ENCODE results near the gene SLC41A3. TPM values are rescaled to one million over a fixed set of nuclear protein-coding genes. Genes with fewer than 3 reads are reported as not detected.
A peak's percentile ranks its signal among the peaks of the same experiment; 100 is the strongest.
"Not testable (repeated sequence)": the region's sequence is repeated elsewhere in the genome, so short reads cannot be mapped to it uniquely, and the experiment has no call there.

Gene SLC41A3
- total and polyA plus RNA-seq, 4 donors = 63.6 to 99.3 (median 85.3) TPM

GRCh38 chr3:125971997-125972944 is 111.7 kb downstream of the SLC41A3 start:
- H3K27me3 ChIP-seq (ENCODE audit: control insufficient read depth, insufficient read depth, low read length); H3K9me3 ChIP-seq (ENCODE audit: control insufficient read depth, insufficient read depth, low read length); H3K4me1 ChIP-seq (ENCODE audit: control insufficient read depth, insufficient read depth, low read length); H3K36me3 ChIP-seq (ENCODE audit: control insufficient read depth, insufficient read depth, low read length): not testable (repeated sequence)
- H3K27ac ChIP-seq (ENCODE audit: low read depth, low read length) = peak overlapping the region; percentile 79
- H3K4me3 ChIP-seq (ENCODE audit: low read depth, low read length) = peak overlapping the region; percentile 60
- peak; percentile 24 to 94 (median 57) for DNase-seq (ENCODE audit: low read depth in 4 of 6, low spot score in 6 of 6)
- WGBS (ENCODE audit: insufficient coverage) = 0% methylated on average over 19 of the region's 31 CpGs

- not testable (repeated sequence) for H3K36me3 ChIP-seq (ENCODE audit: control insufficient read depth, insufficient read depth, low read length); H3K9me3 ChIP-seq (ENCODE audit: control insufficient read depth, insufficient read depth, low read length); H3K27me3 ChIP-seq (ENCODE audit: control insufficient read depth, insufficient read depth, low read length); H3K4me1 ChIP-seq (ENCODE audit: control insufficient read depth, insufficient read depth, low read length); H3K4me3 ChIP-seq (ENCODE audit: low read depth, low read length); DNase-seq (ENCODE audit: low read depth in 4 of 6, low spot score in 6 of 6); H3K27ac ChIP-seq (ENCODE audit: low read depth, low read length)
- no CpG with 5 or more reads among the region's 50 CpGs for WGBS (ENCODE audit: insufficient coverage)
Observed at GRCh38 chr3:125968701-125969592, 115.0 kb downstream of the SLC41A3 start, which contains the start of gene ROPN1B. ROPN1B (plus strand) TSS chr3:125969178; CDS start chr3:125972055, 2,877 bp downstream.

GRCh38 chr3:125968121-125968520 is 115.8 kb downstream of the SLC41A3 start:
- H3K36me3 ChIP-seq (ENCODE audit: control insufficient read depth, insufficient read depth, low read length); H3K4me3 ChIP-seq (ENCODE audit: low read depth, low read length); H3K27ac ChIP-seq (ENCODE audit: low read depth, low read length); H3K27me3 ChIP-seq (ENCODE audit: control insufficient read depth, insufficient read depth, low read length); H3K9me3 ChIP-seq (ENCODE audit: control insufficient read depth, insufficient read depth, low read length); H3K4me1 ChIP-seq (ENCODE audit: control insufficient read depth, insufficient read depth, low read length); DNase-seq (ENCODE audit: low read depth in 4 of 6, low spot score in 6 of 6): not testable (repeated sequence)
- WGBS (ENCODE audit: insufficient coverage) = no CpG with 5 or more reads among the region's 2 CpGs

GRCh38 chr3:125967156-125967555 is 116.8 kb downstream of the SLC41A3 start:
- peaks cover 3% of the 10 kb centered on the region for H3K4me1 ChIP-seq (ENCODE audit: control insufficient read depth, insufficient read depth, low read length)
- no peaks in the 10 kb centered on the region for H3K36me3 ChIP-seq (ENCODE audit: control insufficient read depth, insufficient read depth, low read length)
- no peak overlapping the region for H3K27ac ChIP-seq (ENCODE audit: low read depth, low read length)
- H3K4me3 ChIP-seq (ENCODE audit: low read depth, low read length) = no peak overlapping the region
- no peaks in the 10 kb centered on the region for H3K9me3 ChIP-seq (ENCODE audit: control insufficient read depth, insufficient read depth, low read length)
- peaks cover 5% of the 10 kb centered on the region for H3K27me3 ChIP-seq (ENCODE audit: control insufficient read depth, insufficient read depth, low read length)
- DNase-seq (ENCODE audit: low read depth in 4 of 6, low spot score in 6 of 6) = peak in 1 of 6 donors; percentile 33

- DNase-seq (ENCODE audit: low read depth in 4 of 6, low spot score in 6 of 6) = no peak
- H3K27ac ChIP-seq (ENCODE audit: low read depth, low read length) = no peak overlapping the region
- H3K9me3 ChIP-seq (ENCODE audit: control insufficient read depth, insufficient read depth, low read length) = no peaks in the 10 kb centered on the region
- WGBS (ENCODE audit: insufficient coverage) = 85% methylated on average over 3 of the region's 3 CpGs
- H3K27me3 ChIP-seq (ENCODE audit: control insufficient read depth, insufficient read depth, low read length) = peaks cover 2% of the 10 kb centered on the region
- peaks cover 7% of the 10 kb centered on the region for H3K4me1 ChIP-seq (ENCODE audit: control insufficient read depth, insufficient read depth, low read length)
- H3K4me3 ChIP-seq (ENCODE audit: low read depth, low read length) = no peak overlapping the region
- no peaks in the 10 kb centered on the region for H3K36me3 ChIP-seq (ENCODE audit: control insufficient read depth, insufficient read depth, low read length)
Observed at GRCh38 chr3:125965505-125965904, 118.4 kb downstream of the SLC41A3 start.

- DNase-seq (ENCODE audit: low read depth in 4 of 6, low spot score in 6 of 6); H3K27me3 ChIP-seq (ENCODE audit: control insufficient read depth, insufficient read depth, low read length); H3K9me3 ChIP-seq (ENCODE audit: control insufficient read depth, insufficient read depth, low read length); H3K27ac ChIP-seq (ENCODE audit: low read depth, low read length); H3K4me3 ChIP-seq (ENCODE audit: low read depth, low read length); H3K36me3 ChIP-seq (ENCODE audit: control insufficient read depth, insufficient read depth, low read length); H3K4me1 ChIP-seq (ENCODE audit: control insufficient read depth, insufficient read depth, low read length): not testable (repeated sequence)
- no CpG with 5 or more reads among the region's 1 CpG for WGBS (ENCODE audit: insufficient coverage)
Observed at GRCh38 chr3:125963834-125964233, 120.1 kb downstream of the SLC41A3 start.

- Histone ChIP-seq H3K4me3 (ENCODE audit: low read depth, low read length) (no peak overlapping the region), H3K27ac (ENCODE audit: low read depth, low read length) (no peak overlapping the region), H3K9me3 (ENCODE audit: control insufficient read depth, insufficient read depth, low read length) (no peaks in the 10 kb centered on the region), H3K36me3 (ENCODE audit: control insufficient read depth, insufficient read depth, low read length) (no peaks in the 10 kb centered on the region), H3K4me1 (ENCODE audit: control insufficient read depth, insufficient read depth, low read length) (peaks cover 10% of the 10 kb centered on the region), H3K27me3 (ENCODE audit: control insufficient read depth, insufficient read depth, low read length) (peaks cover 2% of the 10 kb centered on the region)
- no peak for DNase-seq (ENCODE audit: low read depth in 4 of 6, low spot score in 6 of 6)
- 79% methylated on average over 5 of the region's 6 CpGs for WGBS (ENCODE audit: insufficient coverage)
Observed at GRCh38 chr3:125961289-125961589, 122.7 kb downstream of the SLC41A3 start.

- 92% methylated on average over 10 of the region's 11 CpGs for WGBS (ENCODE audit: insufficient coverage)
- DNase-seq (ENCODE audit: low read depth in 4 of 6, low spot score in 6 of 6) = no peak
- H3K4me1 ChIP-seq (ENCODE audit: control insufficient read depth, insufficient read depth, low read length) = peaks cover 10% of the 10 kb centered on the region
- peaks cover 2% of the 10 kb centered on the region for H3K27me3 ChIP-seq (ENCODE audit: control insufficient read depth, insufficient read depth, low read length)
- no peak overlapping the region for H3K27ac ChIP-seq (ENCODE audit: low read depth, low read length)
- no peaks in the 10 kb centered on the region for H3K9me3 ChIP-seq (ENCODE audit: control insufficient read depth, insufficient read depth, low read length)
- H3K4me3 ChIP-seq (ENCODE audit: low read depth, low read length) = no peak overlapping the region
- H3K36me3 ChIP-seq (ENCODE audit: control insufficient read depth, insufficient read depth, low read length) = no peaks in the 10 kb centered on the region
Observed at GRCh38 chr3:125960456-125961288, 123.3 kb downstream of the SLC41A3 start.

- Histone ChIP-seq H3K4me1 (ENCODE audit: control insufficient read depth, insufficient read depth, low read length) (peaks cover 10% of the 10 kb centered on the region), H3K27ac (ENCODE audit: low read depth, low read length) (no peak overlapping the region), H3K9me3 (ENCODE audit: control insufficient read depth, insufficient read depth, low read length) (no peaks in the 10 kb centered on the region), H3K27me3 (ENCODE audit: control insufficient read depth, insufficient read depth, low read length) (peaks cover 2% of the 10 kb centered on the region), H3K36me3 (ENCODE audit: control insufficient read depth, insufficient read depth, low read length) (no peaks in the 10 kb centered on the region), H3K4me3 (ENCODE audit: low read depth, low read length) (no peak overlapping the region)
- DNase-seq (ENCODE audit: low read depth in 4 of 6, low spot score in 6 of 6) = no peak
- WGBS (ENCODE audit: insufficient coverage) = 94% methylated on average over 13 of the region's 14 CpGs
Observed at GRCh38 chr3:125960066-125960424, 123.9 kb downstream of the SLC41A3 start.
